ENCODE measurements around the gene KRTAP5-2. TPM values are rescaled to one million over a fixed set of nuclear protein-coding genes. Genes with fewer than 3 reads are reported as not detected.

Gene KRTAP5-2
- total RNA-seq, 4 donors from 2014 or later: 0.55 to 15.1 TPM; not detected in 2

DNA sequence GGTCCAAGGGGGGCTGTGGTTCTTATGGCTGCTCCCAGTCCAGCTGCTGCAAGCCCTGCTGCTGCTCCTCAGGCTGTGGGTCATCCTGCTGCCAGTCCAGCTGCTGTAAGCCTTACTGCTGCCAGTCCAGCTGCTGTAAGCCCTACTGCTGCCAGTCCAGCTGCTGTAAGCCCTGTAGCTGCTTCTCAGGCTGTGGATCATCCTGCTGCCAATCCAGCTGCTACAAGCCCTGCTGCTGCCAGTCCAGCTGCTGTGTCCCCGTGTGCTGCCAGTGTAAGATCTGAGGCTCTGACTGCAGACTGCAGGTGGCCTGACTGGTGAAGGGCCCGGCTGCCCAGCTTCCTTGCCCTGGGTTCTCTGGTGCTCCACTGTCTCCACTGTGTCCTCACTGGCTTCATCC, 32.2 kb upstream of the KRTAP5-2 start:
- intact Hi-C loops (cut with DNase I; ENCODE audit: low total_unique reads): no loop called here
- no peak for DNase-seq (ENCODE audit: low spot score in 2 of 2)
- TF ChIP-seq, protein P1, sequence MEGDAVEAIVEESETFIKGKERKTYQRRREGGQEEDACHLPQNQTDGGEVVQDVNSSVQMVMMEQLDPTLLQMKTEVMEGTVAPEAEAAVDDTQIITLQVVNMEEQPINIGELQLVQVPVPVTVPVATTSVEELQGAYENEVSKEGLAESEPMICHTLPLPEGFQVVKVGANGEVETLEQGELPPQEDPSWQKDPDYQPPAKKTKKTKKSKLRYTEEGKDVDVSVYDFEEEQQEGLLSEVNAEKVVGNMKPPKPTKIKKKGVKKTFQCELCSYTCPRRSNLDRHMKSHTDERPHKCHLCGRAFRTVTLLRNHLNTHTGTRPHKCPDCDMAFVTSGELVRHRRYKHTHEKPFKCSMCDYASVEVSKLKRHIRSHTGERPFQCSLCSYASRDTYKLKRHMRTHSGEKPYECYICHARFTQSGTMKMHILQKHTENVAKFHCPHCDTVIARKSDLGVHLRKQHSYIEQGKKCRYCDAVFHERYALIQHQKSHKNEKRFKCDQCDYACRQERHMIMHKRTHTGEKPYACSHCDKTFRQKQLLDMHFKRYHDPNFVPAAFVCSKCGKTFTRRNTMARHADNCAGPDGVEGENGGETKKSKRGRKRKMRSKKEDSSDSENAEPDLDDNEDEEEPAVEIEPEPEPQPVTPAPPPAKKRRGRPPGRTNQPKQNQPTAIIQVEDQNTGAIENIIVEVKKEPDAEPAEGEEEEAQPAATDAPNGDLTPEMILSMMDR (IDR thresholded peaks at IDR 0.05): no peak
- 69 to 78% methylated on average over 1 to 2 of the region's 2 CpGs for WGBS, 2 donors
- H3K4me3 ChIP-seq (ENCODE audit: low read depth, poor library complexity, severe bottlenecking): no peak overlapping the region

DNA sequence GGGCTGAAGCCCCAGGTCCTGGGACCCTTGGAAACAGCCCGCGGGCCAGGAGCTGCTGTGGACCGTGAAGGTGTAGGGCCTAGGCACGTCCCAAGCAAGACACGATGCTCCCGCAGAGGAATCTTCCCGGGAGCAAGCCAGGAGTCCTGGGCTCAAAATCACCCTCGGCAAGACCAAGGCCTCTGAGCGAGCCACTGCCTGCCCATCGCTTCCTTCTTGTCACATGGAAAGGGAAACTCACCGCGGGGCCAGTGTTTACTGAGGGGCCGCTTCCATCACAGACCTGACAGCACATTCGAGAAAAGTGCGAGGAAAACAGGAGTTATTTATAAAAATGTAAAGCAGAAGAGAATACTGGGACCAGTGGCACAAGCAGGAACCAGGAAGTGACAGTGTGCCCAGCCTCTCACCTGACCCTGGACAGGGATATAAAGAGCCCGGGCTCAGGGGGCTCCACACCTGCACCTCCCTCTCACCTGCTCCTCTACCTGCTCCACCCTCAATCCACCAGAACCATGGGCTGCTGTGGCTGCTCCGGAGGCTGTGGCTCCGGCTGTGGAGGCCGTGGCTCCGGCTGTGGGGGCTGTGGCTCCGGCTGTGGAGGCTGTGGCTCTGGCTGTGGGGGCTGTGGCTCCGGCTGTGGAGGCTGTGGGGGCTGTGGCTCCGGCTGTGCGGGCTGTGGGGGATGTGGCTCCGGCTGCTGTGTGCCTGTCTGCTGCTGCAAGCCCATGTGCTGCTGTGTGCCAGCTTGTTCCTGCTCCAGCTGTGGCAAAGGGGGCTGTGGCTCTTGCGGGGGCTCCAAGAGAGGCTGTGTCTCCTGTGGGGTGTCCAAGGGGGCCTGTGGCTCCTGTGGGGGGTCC, 31.5 kb upstream of the KRTAP5-2 start, which contains the start of gene KRTAP5-5:
TSS of gene KRTAP5-5 (plus strand) at position 450 of the 860 bp plus-strand sequence. CDS start at position 516, 66 bp downstream.
- no peak for TF ChIP-seq POLR2A (IDR thresholded peaks at IDR 0.05)
- TF ChIP-seq, protein P1 (IDR thresholded peaks at IDR 0.05): no peak
- H3K4me3 ChIP-seq (ENCODE audit: low read depth, poor library complexity, severe bottlenecking): no peak within 1 kb of the TSS
- intact Hi-C loops (cut with DNase I; ENCODE audit: low total_unique reads): no loop called here
- WGBS, 2 donors: 74 to 79% methylated on average over 10 to 22 of the region's 26 CpGs
- DNase-seq (ENCODE audit: low spot score in 2 of 2): no peak

DNA sequence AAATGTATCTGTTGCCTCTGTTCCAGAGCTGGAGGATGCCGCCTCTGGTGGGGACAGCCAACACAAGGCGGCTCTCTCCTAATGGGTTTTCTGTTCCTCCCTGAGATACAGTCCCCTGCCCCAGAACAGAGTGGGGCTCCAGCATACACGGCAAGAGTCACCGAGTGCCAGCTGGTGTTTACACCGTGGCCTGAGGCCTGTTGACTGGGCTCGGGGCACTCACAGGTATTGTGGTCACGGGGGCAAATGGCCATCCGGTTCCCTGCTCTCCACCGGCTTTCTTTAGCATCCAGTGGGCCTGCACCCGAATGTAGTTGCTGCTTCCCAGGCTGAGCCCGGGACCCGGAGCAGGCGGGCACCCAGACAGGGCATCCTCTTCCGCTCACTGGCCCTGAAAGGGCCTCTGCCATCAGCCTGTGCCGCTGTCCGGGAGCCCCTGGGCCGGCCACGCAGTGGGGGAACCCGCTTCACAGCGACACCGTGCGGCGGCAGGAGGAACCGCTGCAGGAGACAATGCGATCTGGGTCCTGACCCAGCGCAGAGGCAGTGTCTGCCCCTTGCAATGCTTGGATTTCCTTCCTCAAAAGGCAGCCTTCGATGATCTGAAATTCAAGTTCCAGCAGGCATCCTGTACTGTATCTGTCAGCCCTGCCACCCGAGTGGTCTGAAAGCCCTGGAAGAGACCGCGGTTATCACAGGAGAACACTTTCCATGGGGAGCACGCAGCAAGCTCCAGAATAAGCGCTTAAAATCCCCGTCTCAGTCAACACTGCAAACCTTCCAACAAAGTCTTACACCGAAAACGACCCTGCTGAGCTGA, 30.6 kb upstream of the KRTAP5-2 start:
- intact Hi-C loops (cut with DNase I; ENCODE audit: low total_unique reads): no loop called here
- 35 to 47% methylated on average over 18 to 34 of the region's 35 CpGs for WGBS, 2 donors
- no peak for TF ChIP-seq POLR2A (IDR thresholded peaks at IDR 0.05)
- TF ChIP-seq, protein P1 (IDR thresholded peaks at IDR 0.05): peak in 1 of 3 donors; percentile 38
- peak in 1 of 2 donors; percentile 91 for DNase-seq (ENCODE audit: low spot score in 2 of 2)
- H3K4me3 ChIP-seq (ENCODE audit: low read depth, poor library complexity, severe bottlenecking): no peak overlapping the region

DNA sequence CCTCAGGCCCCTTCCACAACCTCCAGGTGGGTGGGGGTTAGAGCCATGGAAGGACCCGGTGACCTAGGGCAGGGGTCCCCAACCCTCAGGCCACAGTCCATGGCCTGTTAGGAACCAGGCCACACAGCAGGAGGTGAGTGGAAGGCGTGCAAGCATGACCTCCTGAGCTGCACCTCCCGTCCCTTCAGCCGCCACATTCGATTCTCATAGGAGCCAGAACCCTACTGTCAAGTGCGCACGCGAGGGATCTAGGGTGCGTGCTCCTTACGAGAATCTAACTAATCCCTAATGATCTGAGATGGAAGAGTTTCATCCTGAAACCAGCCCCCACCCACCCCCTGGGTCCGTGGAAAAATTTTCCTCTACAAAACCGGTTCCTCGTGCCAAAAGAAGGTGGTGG, 27.4 kb upstream of the KRTAP5-2 start:
- 72% methylated on average over 13 of the region's 13 CpGs for WGBS, 2 donors
- intact Hi-C loops (cut with DNase I; ENCODE audit: low total_unique reads): no loop called here
- no peak overlapping the region for H3K4me3 ChIP-seq (ENCODE audit: low read depth, poor library complexity, severe bottlenecking)
- no peak for TF ChIP-seq POLR2A (IDR thresholded peaks at IDR 0.05)
- TF ChIP-seq, protein P1 (IDR thresholded peaks at IDR 0.05): no peak
- no peak for DNase-seq (ENCODE audit: low spot score in 2 of 2)

DNA sequence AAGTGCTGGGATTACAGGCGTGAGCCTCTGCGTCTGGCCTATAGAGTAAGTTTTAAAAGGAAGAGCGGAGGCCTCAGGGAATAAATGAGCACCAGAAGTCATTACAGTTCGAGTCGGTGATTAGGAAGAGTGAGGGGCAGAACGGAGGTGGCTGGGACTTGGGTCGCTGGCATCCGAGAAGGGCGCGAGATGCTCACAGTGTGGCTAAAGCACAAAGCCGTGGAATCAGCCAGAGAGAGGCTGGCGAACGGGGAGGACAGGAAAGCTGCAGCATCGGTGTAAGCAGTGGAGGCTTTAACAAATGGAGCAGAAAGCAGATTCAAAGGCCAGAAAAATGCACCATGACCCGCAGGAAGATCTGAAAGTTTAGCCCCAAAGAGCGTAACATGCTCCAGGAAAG, 26.5 kb upstream of the KRTAP5-2 start:
- intact Hi-C loops (cut with DNase I; ENCODE audit: low total_unique reads): no loop called here
- no peak for DNase-seq (ENCODE audit: low spot score in 2 of 2)
- 80 to 83% methylated on average over 16 of the region's 16 CpGs for WGBS, 2 donors
- TF ChIP-seq, protein P1 (IDR thresholded peaks at IDR 0.05): no peak
- TF ChIP-seq POLR2A (IDR thresholded peaks at IDR 0.05): no peak
- no peak overlapping the region for H3K4me3 ChIP-seq (ENCODE audit: low read depth, poor library complexity, severe bottlenecking)

All from lower leg skin (tissue), 4 donors.